ENCODE results near the gene POU2F1.

DNA sequence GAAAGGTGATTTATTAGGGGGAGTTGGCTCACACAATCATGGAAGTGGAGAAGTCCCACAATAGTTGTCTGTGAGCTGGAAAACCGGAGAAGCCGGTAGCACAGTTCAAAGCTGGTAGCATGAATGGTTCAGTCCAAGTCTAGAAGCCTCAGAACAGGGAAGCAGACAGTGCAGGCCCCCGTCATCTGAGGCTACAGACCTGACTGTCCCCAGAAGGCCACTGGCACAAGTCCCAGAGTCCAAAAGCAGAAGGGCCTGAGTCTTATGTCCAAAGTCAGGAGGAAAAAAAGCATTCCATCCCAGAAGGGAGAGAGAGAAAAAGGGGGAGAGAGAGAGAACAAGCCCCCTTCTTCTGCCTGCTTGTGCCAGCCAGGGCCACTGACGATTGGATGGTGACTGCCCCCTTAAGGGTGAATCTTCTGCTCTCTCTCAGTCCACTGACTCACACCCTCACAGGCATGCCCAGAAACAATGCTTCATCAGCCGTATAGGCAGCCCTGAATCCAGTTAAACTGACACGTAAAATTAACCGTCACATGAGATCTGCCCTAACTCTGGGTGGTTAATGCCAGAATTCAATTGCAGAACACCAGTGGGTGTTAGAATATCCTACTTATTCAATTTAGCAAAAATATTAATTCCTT lies 49.3 kb upstream of the POU2F1 start:
- TF ChIP-seq, protein P1, sequence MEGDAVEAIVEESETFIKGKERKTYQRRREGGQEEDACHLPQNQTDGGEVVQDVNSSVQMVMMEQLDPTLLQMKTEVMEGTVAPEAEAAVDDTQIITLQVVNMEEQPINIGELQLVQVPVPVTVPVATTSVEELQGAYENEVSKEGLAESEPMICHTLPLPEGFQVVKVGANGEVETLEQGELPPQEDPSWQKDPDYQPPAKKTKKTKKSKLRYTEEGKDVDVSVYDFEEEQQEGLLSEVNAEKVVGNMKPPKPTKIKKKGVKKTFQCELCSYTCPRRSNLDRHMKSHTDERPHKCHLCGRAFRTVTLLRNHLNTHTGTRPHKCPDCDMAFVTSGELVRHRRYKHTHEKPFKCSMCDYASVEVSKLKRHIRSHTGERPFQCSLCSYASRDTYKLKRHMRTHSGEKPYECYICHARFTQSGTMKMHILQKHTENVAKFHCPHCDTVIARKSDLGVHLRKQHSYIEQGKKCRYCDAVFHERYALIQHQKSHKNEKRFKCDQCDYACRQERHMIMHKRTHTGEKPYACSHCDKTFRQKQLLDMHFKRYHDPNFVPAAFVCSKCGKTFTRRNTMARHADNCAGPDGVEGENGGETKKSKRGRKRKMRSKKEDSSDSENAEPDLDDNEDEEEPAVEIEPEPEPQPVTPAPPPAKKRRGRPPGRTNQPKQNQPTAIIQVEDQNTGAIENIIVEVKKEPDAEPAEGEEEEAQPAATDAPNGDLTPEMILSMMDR (IDR thresholded peaks at IDR 0.05 in 4 of 5, conservative IDR thresholded peaks at IDR 0.05 in 1 of 5), result no peak
- no peak for TF ChIP-seq POLR2A (IDR thresholded peaks at IDR 0.05)
